ENCODE data around the gene WDFY4. TPM values are rescaled to one million over a fixed set of nuclear protein-coding genes. Genes with fewer than 3 reads are reported as not detected.

The WDFY4 gene
- total and polyA plus RNA-seq, 4 donors, result 0.57 to 7.1 (median 2.0) TPM

DNA sequence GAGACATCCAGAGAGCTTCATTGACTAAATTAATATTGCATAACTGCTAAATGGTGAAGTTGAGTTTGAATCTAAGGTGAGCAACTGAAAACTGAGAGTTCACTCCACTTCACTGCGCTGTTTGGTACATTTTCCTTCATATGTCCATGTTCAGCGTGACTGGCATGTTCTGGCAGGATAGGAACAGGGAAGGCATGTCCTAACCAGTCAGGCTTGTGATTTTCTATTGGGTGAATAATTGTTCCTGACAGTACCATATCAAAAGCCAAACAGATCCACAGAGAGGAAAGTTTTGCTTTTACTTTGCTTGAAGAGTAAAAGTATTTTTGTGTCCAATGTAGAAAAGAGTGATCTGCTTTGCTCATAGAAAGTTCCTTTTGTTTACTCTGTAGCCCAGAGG is 53.2 kb downstream of the WDFY4 start (continued):
- TF ChIP-seq, protein P1, sequence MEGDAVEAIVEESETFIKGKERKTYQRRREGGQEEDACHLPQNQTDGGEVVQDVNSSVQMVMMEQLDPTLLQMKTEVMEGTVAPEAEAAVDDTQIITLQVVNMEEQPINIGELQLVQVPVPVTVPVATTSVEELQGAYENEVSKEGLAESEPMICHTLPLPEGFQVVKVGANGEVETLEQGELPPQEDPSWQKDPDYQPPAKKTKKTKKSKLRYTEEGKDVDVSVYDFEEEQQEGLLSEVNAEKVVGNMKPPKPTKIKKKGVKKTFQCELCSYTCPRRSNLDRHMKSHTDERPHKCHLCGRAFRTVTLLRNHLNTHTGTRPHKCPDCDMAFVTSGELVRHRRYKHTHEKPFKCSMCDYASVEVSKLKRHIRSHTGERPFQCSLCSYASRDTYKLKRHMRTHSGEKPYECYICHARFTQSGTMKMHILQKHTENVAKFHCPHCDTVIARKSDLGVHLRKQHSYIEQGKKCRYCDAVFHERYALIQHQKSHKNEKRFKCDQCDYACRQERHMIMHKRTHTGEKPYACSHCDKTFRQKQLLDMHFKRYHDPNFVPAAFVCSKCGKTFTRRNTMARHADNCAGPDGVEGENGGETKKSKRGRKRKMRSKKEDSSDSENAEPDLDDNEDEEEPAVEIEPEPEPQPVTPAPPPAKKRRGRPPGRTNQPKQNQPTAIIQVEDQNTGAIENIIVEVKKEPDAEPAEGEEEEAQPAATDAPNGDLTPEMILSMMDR (IDR thresholded peaks at IDR 0.05; ENCODE audit: low read depth, low read length, missing input control), result no peak
- TF ChIP-seq TAF1 (conservative IDR thresholded peaks at IDR 0.05), result no peak
- TF ChIP-seq SP1 (IDR thresholded peaks at IDR 0.05), result no peak

DNA sequence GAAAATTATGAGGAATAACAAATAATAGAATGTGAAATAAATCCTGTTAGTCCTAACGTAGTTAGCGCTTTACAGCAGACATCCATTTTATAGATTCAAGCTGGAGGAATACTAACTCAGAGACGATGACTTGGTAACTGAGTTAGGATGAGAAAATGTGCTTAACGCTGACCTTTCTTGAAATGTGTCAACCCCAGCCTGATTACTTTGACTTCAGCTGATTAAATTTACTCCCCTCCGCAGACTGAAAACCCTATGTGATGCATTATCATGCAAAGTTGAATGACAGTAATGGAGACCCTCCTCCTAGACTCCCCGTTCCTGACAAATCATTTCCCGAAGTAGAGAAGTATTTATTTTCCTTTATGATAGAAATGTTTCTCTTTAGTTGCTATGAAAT is 54.5 kb downstream of the WDFY4 start:
- TF ChIP-seq FOXA1 (IDR thresholded peaks at IDR 0.05) (no peak), ATF3 (IDR thresholded peaks at IDR 0.05) (no peak), YY1 (IDR thresholded peaks at IDR 0.05) (no peak), JUND (IDR thresholded peaks at IDR 0.05) (no peak), ZBTB33 (IDR thresholded peaks at IDR 0.05) (no peak), SP1 (IDR thresholded peaks at IDR 0.05) (no peak), HNF4A (conservative IDR thresholded peaks at IDR 0.05) (no peak), HNF4G (IDR thresholded peaks at IDR 0.05) (no peak), FOXA2 (IDR thresholded peaks at IDR 0.05) (no peak), RAD21 (IDR thresholded peaks at IDR 0.05) (no peak), NR2F2 (IDR thresholded peaks at IDR 0.05) (no peak)
- TF ChIP-seq, protein P1 (IDR thresholded peaks at IDR 0.05; ENCODE audit: low read depth, low read length, missing input control), result no peak
- 79% methylated on average over 7 of the region's 7 CpGs for WGBS
- no peaks in the 10 kb centered on the region for H3K36me3 ChIP-seq (ENCODE audit: control insufficient read depth in 4 of 4, insufficient read depth in 3 of 4, low read depth in 1 of 4, low read length in 3 of 4)
- H3K4me3 ChIP-seq (ENCODE audit: low read depth in 1 of 3, low read length in 3 of 3), result no peak overlapping the region
- no peak for DNase-seq (ENCODE audit: low spot score)
- peaks cover 0 to 2% (median 0%) of the 10 kb centered on the region in 4 donors for H3K9me3 ChIP-seq (ENCODE audit: control insufficient read depth in 4 of 4, low read length in 3 of 4)
- no peaks in the 10 kb centered on the region for H3K4me1 ChIP-seq (ENCODE audit: control insufficient read depth in 4 of 4, insufficient read depth in 4 of 4, low read length in 3 of 4)
- no peak overlapping the region for H3K9ac ChIP-seq (ENCODE audit: low read depth in 1 of 2, low read length in 2 of 2)
- H3K27me3 ChIP-seq (ENCODE audit: control insufficient read depth in 4 of 4, insufficient read depth in 4 of 4, low read length in 3 of 4), result no peaks in the 10 kb centered on the region
- H3K27ac ChIP-seq (ENCODE audit: low read depth in 1 of 2, low read length in 2 of 2), result no peak overlapping the region

GRCh38 chr10:48740015-48740707 is 55.5 kb downstream of the WDFY4 start:
- WGBS, result 87% methylated on average over 11 of the region's 11 CpGs
- no peaks in the 10 kb centered on the region for H3K36me3 ChIP-seq (ENCODE audit: control insufficient read depth in 4 of 4, insufficient read depth in 3 of 4, low read depth in 1 of 4, low read length in 3 of 4)
- no peaks in the 10 kb centered on the region for H3K4me1 ChIP-seq (ENCODE audit: control insufficient read depth in 4 of 4, insufficient read depth in 4 of 4, low read length in 3 of 4)
- peaks cover 0 to 2% (median 0%) of the 10 kb centered on the region in 4 donors for H3K9me3 ChIP-seq (ENCODE audit: control insufficient read depth in 4 of 4, low read length in 3 of 4)
- no peak for DNase-seq (ENCODE audit: low spot score)
- H3K4me3 ChIP-seq (ENCODE audit: low read depth in 1 of 3, low read length in 3 of 3), result no peak overlapping the region
- H3K27me3 ChIP-seq (ENCODE audit: control insufficient read depth in 4 of 4, insufficient read depth in 4 of 4, low read length in 3 of 4), result no peaks in the 10 kb centered on the region
- H3K27ac ChIP-seq (ENCODE audit: low read depth in 1 of 2, low read length in 2 of 2), result no peak overlapping the region
- TF ChIP-seq ATF3 (IDR thresholded peaks at IDR 0.05), result no peak
- H3K9ac ChIP-seq (ENCODE audit: low read depth in 1 of 2, low read length in 2 of 2), result no peak overlapping the region

All from liver (tissue), 9 donors.